SK-N-SH treated with all-trans-retinoic acid at 6 μM for 48 hours (cell line): ENCODE results near the gene PCDHB5.

Experiments used
- ATAC-seq: fragments of 200-7000 bp; cut with Tn5 transposase; 3 replicates; pipeline ENCODE4 v1.9.1; 2020; ENCODE audit warnings: mild to moderate bottlenecking, moderate library complexity
- CSDC2 ChIP-seq: fragments of 250-450 bp; sonication (Bioruptor Pico); IDR thresholded peaks from 2 replicates; pipeline ENCODE4 v1.5.0; 2020; ENCODE audit warnings: mild to moderate bottlenecking, moderate library complexity
- GLIS3 ChIP-seq: fragments of 250-450 bp; sonication (Bioruptor Pico); IDR thresholded peaks from 2 replicates; pipeline ENCODE4 v1.5.0; 2020; ENCODE audit warnings: mild to moderate bottlenecking, moderate library complexity
- PPARA ChIP-seq: fragments of 250-450 bp; sonication (Bioruptor Pico); IDR thresholded peaks from 2 replicates; pipeline ENCODE4 v1.5.0; 2020; ENCODE audit warnings: mild to moderate bottlenecking, borderline replicate concordance
- TSHZ2 ChIP-seq: fragments of 250-450 bp; sonication (Bioruptor Pico); IDR thresholded peaks from 2 replicates; pipeline ENCODE4 v1.5.0; 2020; ENCODE audit warnings: mild to moderate bottlenecking, moderate library complexity
- ZFP3 ChIP-seq: fragments of 250-450 bp; sonication (Bioruptor Pico); IDR thresholded peaks from 2 replicates; pipeline ENCODE4 v1.5.0; 2020; ENCODE audit warnings: mild to moderate bottlenecking, moderate library complexity
- ZFP30 ChIP-seq: fragments of 450-650 bp; formaldehyde crosslinking; IDR thresholded peaks from 2 replicates; pipeline ENCODE4 v1.5.0; 2022; ENCODE audit warnings: mild to moderate bottlenecking, moderate library complexity
- ZNF70 ChIP-seq: fragments of 450-650 bp; formaldehyde crosslinking; IDR thresholded peaks from 2 replicates; pipeline ENCODE4 v1.5.0; 2020; ENCODE audit warnings: mild to moderate bottlenecking, moderate library complexity
- ZNF8 ChIP-seq: fragments of 450-650 bp; formaldehyde crosslinking; IDR thresholded peaks from 2 replicates; pipeline ENCODE4 v1.5.0; 2020; ENCODE audit warnings: mild to moderate bottlenecking, moderate library complexity

Gene PCDHB5

GRCh38 chr5:141186897-141187512 is 52.0 kb downstream of the PCDHB5 start, which contains the start of gene PCDHB9:
PCDHB9 (plus strand) TSS chr5:141187161; CDS start chr5:141187319, 158 bp downstream.
- peak; percentile 82 for ATAC-seq
- TF ChIP-seq CSDC2 (CRISPR knock-in tag) (no peak), TSHZ2 (CRISPR knock-in tag) (no peak), GLIS3 (CRISPR knock-in tag) (no peak), ZNF8 (CRISPR knock-in tag) (no peak), ZFP30 (CRISPR knock-in tag) (no peak), ZNF70 (CRISPR knock-in tag) (no peak), PPARA (no peak), ZFP3 (no peak)
